OCI-LY7 (cell line): ENCODE measurements around the gene ZNF148.

ENCODE experiments used
- CTCF ChIP-seq: fragments of 200-600 bp; sonication (generic); conservative IDR thresholded peaks from 2 replicates; pipeline ENCODE4 v1.5.1; 2014; ENCODE audit warnings: mild to moderate bottlenecking, antibody characterized with exemption, low read length, moderate library complexity, mixed read lengths
- EZH2phosphoT487 ChIP-seq: fragments of 200-600 bp; sonication (generic); IDR thresholded peaks from 2 replicates; pipeline ENCODE4 v1.6.1; 2018; ENCODE audit warnings: low read depth, borderline replicate concordance, mild to moderate bottlenecking, mixed run types, antibody characterized with exemption, low read length, moderate library complexity, mixed read lengths

DNA sequence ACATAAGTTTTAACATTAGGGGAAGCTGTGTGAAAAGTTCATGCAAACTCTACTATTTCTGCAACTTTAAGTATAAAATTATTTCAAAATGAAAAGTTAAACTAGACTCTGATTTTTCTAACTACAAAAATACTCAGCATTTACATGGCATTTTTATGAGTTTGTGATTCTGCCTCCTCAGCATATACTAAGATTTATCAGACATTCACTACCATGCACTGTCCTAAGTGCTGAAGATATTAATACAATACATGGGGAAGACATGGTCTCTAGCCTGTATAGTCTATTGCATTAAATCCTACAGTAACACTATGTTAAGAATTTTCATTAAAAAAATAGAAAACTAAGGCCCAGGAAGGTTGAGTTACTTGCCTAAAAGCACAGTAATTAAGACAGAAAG is 80.7 kb downstream of the ZNF148 start:
- TF ChIP-seq CTCF: no peak
- no peak for TF ChIP-seq EZH2phosphoT487
